HG02798 (cell line): ENCODE data around the gene ACTN1.

Experiments
- ATAC-seq: cut with Tn5 transposase; IDR thresholded peaks from one replicate; pipeline ENCODE4 v1.9.1; 2021; ENCODE audit warnings: mild to moderate bottlenecking; ENCODE audit not compliant: unreplicated experiment, poor library complexity

ACTN1 gene

DNA sequence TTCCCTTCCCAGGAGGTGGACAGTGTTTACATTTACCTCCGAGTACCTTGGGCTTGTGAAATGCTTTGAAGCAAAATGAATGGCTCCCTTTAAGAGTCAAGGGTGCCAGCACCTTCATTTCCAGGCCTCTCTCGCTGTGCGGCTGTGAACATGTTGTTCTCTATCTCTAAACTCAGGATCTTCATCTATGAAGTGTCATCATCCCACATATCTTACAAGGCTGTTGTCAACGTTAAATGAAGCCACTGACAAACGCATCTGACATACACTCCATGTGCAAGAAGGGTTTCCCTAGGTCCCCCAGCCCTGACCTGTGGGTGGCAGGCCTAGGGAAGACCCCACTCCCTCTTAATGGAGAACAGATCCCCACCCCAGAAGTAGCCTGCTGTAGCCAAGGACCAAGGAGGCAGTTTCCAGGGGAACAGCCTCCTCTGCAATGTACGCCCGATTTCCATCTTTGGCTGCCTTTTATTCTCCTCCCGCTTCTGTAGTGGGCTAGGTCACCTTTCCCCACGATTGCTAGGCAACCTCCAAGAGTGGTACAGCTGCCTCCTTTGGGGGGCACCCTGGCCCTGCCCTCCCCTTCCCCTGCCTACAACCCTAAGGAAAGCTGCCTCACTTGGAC, 7.6 kb downstream of the ACTN1 start:
- no peak for ATAC-seq

DNA sequence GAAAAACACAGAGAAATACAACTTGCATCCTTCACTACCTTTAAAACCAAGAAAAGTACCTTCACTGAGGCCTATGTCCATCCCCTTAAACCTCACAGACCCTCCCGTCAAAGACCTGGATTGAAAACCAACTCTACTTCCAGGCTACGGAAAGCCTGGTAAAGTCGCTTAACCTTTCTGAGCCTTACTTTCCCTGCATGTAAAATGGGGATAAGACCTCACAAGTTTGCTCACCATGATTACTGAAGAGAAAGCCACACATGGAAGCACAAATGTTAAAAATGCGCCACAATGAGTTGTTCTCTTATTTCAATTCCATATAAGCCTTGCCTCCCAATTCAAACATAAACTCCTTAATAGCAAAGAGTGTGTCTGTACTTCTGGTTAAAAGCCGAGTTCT, 8.4 kb downstream of the ACTN1 start:
- no peak for ATAC-seq

- ATAC-seq: no peak
These were observed 9.0 kb downstream of the ACTN1 start for GRCh38 chr14:68970038-68970612.

DNA sequence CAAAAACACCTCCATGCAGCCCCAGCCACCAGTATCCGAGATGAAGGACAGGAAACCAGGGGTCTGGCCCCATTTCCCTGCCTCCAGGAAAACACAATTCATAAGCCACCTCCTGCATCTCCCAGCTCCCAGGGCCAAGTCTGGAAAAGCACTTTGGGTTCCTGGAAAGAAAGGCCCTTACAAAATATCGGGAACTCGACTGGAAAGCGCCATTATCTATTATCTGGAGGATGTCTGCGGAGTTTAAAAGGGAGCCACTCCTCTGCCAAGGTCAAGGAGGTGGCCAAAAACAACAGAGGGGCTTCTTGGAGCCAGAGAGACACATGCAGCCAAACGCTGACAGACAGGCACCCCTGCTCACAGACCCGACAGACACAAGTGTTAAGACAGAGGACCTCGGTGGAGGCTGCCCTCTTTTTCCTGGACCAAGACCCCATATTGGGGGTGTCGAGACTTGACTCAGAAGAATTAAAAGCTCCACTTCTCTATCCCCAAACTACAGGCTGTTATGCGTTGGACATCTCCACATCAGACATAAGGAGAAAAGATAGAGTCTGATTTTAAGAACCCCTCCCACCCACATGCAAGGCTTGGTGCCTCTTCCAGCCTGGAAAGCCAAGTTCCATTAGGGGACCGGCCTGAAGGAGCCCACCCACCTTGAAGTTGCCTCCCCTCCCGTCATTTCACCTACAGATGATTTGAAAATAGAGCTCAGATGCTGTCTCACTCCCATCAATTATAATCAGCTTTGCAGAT, 9.6 kb downstream of the ACTN1 start:
- no peak for ATAC-seq

DNA sequence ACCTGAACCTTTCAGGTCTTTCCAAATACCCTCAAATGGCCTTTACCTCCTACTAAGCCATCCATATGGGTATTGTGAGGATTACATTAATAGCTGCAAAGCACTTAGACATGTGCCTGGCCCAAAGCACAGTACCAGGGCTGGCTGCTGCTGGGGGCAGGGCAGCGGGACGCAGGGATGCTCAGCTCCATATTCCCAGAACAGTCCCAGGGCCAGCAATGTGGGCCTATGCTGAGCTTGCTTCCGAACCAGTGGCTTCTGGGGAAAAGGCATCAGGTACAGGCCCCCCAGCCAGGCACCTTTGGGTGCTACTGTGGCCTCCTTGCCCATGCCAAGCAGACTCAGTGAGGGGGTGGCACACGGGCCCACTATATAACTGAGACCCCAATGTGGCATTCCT, 10.4 kb downstream of the ACTN1 start:
- no peak for ATAC-seq

GRCh38 chr14:68968051-68968450, 11.1 kb downstream of the ACTN1 start:
- ATAC-seq: no peak

DNA sequence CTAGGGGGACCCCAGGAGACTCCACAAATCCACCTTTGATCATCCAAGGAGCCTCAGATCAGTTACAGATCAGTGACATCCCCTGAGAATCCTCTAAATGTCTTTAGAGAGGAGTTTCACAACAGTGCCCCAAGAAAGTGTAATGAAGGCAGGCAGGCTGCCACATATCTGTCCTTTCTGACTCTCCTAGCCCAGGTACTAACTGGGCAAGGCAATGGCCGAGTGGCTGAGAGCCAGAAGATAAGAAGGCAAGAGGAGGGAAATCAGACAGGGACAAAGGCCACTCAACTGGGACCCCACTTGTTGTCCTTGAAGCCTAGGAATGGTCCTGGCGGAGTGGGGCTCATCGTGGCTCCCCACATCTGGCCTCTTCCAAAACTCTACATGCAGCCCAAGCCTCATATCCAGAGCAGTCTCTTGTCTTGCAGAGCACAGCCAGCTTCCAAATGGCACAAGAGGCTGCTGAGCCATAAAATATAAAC, 11.6 kb downstream of the ACTN1 start:
- ATAC-seq: no peak

GRCh38 chr14:68966872-68967301, 12.2 kb downstream of the ACTN1 start:
- ATAC-seq: no peak

DNA sequence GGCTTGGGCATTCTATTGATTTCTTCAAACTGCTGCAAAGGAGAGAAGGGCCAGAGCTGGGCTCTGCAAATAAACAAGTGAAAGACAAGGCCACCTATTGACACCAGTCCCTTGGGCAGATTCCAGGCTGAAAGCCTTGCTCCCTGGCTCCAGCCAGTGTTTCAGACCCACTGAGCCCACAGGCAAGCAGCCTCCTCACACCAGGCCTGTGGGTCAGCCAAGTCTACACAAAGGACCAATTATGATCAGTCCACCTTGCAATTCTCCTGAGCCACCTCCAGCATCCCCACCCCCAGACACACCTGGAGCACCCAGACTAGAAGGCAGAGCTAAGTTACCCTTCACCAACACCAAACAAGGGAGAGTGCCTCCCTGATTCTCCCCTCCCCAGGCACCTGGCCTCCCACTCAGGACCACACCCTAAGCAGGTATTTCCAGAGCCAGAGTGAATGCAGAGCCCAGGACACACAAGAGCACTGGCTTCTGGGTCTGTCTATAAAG, 13.8 kb downstream of the ACTN1 start:
- no peak for ATAC-seq

- ATAC-seq: no peak
These were observed 14.6 kb downstream of the ACTN1 start for GRCh38 chr14:68964300-68965093.

GRCh38 chr14:68962681-68963080, 16.4 kb downstream of the ACTN1 start:
- ATAC-seq: no peak

- ATAC-seq: no peak
These were observed 17.1 kb downstream of the ACTN1 start for GRCh38 chr14:68961781-68962584.

DNA sequence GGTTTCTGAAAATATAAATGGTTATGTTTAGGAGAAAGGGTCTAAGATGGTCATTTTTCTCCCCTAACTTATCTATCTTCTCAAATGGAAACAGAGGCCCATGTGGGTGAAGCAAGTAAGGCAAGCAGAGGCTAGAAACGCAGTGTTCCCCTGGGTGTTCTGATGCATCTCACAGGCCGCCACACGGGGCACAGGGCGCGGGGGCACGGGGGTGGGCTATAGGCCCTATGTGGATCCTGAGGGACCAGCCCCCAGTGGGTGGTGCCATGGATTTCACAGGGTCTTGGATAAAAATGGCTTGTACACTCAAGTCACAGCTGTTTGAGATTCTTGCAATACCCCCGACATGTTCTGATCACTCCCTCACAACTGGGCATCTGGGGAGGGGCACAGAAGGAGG, 17.7 kb downstream of the ACTN1 start:
- ATAC-seq: no peak

GRCh38 chr14:68960123-68960522, 19.0 kb downstream of the ACTN1 start:
- no peak for ATAC-seq

DNA sequence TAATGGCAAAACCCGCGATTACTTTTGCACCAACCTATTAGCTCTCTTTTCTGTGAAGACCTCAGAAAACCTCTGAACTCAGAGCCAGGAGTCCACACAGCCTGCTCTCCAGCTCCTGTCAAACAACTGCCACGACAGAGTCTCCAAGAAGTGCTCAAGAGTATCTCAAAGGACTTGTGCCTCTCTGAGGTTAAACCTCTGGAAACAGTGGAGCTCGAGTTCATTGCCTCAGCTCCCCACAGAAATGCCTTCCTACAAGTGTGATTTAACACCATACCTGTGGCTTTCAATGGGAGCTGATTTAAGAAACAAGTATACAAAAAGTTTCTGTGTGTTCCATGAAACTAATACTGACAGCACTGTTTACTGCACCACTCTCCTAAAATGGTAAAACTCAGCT, 20.1 kb downstream of the ACTN1 start:
- no peak for ATAC-seq

GRCh38 chr14:68958553-68958952, 20.5 kb downstream of the ACTN1 start:
- no peak for ATAC-seq

DNA sequence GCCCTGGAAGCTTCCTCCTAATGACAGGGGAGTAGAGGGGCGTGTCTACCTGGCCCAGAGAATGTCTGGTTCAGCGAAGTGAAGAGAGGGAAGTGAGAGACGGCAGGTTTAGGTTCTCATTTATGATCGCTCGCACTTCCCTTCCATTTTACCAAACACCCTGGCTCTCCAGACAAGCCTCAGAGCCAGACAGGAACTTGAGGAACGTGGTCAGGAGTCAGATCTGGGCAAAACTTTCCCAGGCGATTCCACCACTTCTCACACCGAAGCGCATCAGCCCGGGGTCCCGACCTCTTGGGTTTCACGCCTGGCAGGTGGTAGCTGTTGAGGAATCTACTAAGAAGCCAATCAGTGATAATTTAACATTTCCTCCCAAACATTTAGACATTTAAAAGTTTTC, 21.3 kb downstream of the ACTN1 start:
- no peak for ATAC-seq

DNA sequence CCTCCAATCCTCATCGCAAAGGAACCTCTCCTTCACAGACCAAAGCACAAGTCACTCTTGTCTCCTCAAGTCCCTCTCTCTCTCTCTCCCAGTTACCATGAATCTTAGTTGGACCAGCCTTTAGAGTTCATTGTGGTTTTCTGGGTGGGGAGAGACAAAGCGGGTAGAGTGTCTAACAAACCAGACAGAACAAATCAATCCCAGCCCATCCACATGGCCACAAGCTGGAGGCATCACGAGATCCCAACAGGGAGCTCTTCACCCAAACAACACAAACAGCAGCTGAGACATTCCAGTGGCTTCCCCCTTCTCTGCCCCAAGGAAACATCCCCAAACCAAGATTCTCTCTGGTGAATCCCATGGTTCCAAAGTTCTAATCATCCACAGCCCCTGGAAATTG, 22.4 kb downstream of the ACTN1 start:
- ATAC-seq: no peak

DNA sequence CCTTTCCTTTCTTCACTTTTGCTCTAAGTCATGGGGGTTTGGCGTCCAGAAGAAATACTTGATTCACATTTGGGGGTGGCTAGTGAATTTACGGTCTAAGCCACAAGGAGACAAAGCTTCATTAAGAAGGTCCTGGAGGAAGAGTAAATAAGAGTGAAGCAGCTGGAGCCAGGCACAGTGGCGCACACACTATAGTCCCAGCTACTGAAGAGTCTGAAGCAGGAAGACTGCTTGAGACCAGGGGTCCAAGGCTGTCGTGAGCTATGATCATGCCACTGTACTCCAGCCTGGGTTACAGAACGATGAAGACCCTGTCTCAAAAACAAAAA, 23.3 kb downstream of the ACTN1 start:
- no peak for ATAC-seq
